Fibroblast of mammary gland (primary cell): ENCODE data around the gene RBMS3.

Experiments used
- DNase-seq: peaks from one replicate; pipeline ENCODE4 v3.0.0-alpha.2; 2010; ENCODE audit warnings: low read depth
- H3K4me3 ChIP-seq: 2 replicates; pipeline ENCODE4 v1.5.1; 2011; ENCODE audit warnings: low read depth, mild to moderate bottlenecking, low read length, moderate library complexity; ENCODE audit not compliant: control insufficient read depth
- CTCF ChIP-seq: conservative IDR thresholded peaks from 2 replicates; pipeline ENCODE4 v1.5.1; 2011; ENCODE audit warnings: low read depth, low read length, inconsistent platforms; ENCODE audit not compliant: control insufficient read depth, insufficient read depth

The RBMS3 gene

GRCh38 chr3:29451920-29452319 is 171.0 kb downstream of the RBMS3 start:
- H3K4me3 ChIP-seq, result no peak overlapping the region
- TF ChIP-seq CTCF, result no peak
- no peak for DNase-seq

DNA sequence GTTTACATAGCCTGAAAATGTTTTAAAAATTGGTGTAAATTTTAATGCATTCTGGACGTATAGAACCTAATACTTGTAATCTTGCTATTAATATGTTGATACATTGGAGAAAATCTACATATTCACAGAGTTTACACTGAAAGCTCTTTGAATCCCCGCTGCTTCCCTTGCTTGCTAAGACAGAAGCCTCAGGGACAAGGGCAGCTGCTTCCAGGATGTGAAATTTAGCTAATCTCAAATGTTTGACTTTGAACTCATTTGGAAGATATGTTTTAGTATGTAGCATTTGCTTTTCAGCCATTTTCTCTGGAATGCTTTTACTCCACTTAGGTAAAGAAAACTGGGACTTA is 172.0 kb downstream of the RBMS3 start:
- no peak overlapping the region for H3K4me3 ChIP-seq
- no peak for TF ChIP-seq CTCF

DNA sequence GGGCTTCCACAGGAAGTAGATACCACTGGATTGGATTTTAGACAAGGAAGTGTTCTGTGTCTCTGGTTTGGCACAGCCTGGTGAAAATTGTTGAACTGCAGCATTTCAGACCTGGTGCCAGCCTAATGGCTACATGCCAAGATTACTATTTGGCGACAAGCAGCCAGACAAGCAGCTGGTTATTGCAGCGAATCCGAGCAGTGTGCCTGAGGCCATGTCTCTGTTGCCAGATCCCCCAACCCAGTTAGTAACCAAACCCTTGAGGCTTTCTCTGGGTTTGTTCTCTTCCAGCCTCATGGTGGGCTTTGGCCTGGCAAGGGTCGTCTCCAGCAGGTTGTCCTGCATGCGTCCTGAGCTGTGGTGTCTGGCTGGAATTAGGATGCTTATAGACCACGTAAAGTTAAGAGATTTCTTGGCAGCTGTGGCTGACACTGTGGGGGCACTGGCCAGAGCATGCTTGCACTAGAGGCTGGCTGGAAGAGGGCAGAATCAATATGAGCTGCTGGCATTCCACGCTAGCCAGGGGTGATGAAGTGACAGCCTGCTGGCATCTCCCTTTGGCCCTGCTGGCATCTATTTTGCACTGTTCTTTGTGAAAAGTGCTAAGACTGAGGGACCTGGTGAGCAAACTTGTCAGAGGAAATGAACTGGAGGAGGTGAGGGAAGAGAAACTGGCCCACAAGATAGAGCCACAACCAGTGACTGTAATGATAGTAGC is 172.6 kb downstream of the RBMS3 start:
- DNase-seq, result no peak
- no peak for TF ChIP-seq CTCF
- no peak overlapping the region for H3K4me3 ChIP-seq

More for the DNA sequence above, 172.0 kb downstream of the RBMS3 start:
- DNase-seq, result no peak

- no peak for TF ChIP-seq CTCF
- no peak for DNase-seq
- no peak overlapping the region for H3K4me3 ChIP-seq
Measured at GRCh38 chr3:29454161-29454611, 173.3 kb downstream of the RBMS3 start.

DNA sequence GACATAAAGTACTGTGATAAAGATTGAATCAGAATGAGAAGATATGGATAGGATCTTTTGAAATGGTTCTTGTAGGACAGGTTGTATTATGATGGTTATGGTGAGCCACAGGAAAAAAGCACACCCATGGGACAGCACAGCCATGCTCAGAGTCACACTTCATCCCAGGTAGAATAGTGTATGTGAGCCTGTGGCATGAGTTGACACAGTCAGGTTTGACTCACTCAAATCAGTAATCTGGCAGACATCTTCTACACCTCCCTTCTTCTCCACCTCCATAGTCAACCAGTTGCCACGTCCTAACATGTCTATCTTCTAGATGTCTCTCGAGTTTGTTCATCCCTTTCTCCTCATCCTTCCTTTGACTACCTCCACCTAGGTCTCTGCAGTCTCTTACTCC is 176.0 kb downstream of the RBMS3 start:
- DNase-seq, result no peak
- no peak for TF ChIP-seq CTCF

GRCh38 chr3:29463304-29463703 is 182.4 kb downstream of the RBMS3 start:
- no peak for TF ChIP-seq CTCF
- DNase-seq, result peak; percentile 17
- H3K4me3 ChIP-seq, result no peak overlapping the region

More for the DNA sequence above, 176.0 kb downstream of the RBMS3 start:
- H3K4me3 ChIP-seq, result no peak overlapping the region
